Measurements from ENCODE around the gene LUC7L3.
A peak's percentile ranks its signal among the peaks of the same experiment; 100 is the strongest.
"Not testable (repeated sequence)": the region's sequence is repeated elsewhere in the genome, so short reads cannot be mapped to it uniquely, and the experiment has no call there.

Gene LUC7L3

DNA sequence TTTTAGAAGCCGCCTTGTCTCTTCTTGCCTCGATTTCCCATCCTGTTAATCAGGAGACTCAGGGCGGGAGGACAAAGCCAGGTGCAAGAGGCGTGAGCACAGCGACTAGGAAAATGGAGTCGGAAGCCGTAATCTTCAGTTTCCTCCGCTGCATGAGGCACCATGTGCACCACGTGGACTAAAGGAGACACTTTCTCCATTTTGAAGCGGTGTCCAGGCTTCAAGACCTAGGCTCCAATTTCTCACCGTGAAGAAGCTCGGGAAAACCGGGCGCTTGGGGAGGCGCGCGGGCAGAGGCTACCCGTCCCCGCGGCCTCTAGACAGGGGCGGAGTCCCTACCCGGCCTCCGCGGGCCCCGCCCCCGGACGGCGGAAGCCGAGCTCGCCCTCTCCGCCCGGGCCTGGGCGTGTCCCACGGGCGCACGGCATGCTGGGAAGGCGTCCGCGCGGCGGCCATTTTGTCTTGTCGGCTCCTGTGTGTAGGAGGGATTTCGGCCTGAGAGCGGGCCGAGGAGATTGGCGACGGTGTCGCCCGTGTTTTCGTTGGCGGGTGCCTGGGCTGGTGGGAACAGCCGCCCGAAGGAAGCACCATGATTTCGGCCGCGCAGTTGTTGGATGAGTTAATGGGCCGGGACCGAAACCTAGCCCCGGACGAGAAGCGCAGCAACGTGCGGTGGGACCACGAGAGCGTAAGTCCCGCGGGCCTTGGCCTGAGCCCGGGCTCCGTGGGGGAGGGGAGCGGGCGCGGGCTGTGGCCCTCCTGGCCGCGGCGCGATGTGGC lies at the start of gene LUC7L3:
TSS of gene LUC7L3 (plus strand) at position 460 of the 780 bp plus-strand sequence. CDS start at position 590, 130 bp downstream.
- peak; percentile 79 to 84 for DNase-seq

- no peak for DNase-seq
Observed at GRCh38 chr17:50672071-50672470, 47.3 kb upstream of the LUC7L3 start.

DNA sequence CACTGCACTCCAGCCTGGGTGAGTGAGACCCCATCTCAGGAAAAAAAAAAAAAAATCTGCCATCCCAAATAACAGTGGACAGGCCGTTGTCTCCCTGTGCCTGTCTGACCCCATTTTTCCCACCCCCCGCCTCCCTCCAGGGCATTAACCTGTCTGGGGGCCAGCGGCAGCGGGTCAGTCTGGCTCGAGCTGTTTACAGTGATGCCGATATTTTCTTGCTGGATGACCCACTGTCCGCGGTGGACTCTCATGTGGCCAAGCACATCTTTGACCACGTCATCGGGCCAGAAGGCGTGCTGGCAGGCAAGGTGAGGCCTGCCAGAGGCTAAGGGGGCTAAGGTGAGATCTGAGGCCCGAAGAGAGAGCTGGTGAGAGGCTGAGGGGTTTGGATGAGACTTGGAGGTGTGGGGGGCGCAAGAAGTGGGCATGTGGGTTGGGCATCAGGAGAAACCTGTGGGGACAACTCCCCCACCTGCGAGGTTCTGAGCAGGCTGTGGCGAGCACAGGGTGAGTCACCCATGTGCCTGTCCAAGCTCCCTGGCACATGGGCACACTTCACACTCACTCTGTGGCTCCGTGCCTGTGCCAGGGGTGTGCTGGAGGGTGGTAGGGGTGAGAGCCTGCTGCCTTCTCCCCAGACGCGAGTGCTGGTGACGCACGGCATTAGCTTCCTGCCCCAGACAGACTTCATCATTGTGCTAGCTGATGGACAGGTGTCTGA lies 46.4 kb upstream of the LUC7L3 start:
- no peak for DNase-seq

GRCh38 chr17:50675190-50675589 lies 44.2 kb upstream of the LUC7L3 start:
- no peak for DNase-seq

DNA sequence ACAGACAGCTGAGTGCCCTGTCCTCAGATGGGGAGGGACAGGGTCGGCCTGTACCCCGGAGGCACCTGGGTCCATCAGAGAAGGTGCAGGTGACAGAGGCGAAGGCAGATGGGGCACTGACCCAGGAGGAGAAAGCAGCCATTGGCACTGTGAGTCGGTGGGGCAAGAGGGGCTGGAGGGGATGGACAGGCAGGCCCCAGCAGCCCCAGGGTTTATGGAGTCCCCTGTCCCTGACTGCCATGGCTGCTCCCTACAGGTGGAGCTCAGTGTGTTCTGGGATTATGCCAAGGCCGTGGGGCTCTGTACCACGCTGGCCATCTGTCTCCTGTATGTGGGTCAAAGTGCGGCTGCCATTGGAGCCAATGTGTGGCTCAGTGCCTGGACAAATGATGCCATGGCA lies 43.8 kb upstream of the LUC7L3 start:
- DNase-seq, result no peak

DNA sequence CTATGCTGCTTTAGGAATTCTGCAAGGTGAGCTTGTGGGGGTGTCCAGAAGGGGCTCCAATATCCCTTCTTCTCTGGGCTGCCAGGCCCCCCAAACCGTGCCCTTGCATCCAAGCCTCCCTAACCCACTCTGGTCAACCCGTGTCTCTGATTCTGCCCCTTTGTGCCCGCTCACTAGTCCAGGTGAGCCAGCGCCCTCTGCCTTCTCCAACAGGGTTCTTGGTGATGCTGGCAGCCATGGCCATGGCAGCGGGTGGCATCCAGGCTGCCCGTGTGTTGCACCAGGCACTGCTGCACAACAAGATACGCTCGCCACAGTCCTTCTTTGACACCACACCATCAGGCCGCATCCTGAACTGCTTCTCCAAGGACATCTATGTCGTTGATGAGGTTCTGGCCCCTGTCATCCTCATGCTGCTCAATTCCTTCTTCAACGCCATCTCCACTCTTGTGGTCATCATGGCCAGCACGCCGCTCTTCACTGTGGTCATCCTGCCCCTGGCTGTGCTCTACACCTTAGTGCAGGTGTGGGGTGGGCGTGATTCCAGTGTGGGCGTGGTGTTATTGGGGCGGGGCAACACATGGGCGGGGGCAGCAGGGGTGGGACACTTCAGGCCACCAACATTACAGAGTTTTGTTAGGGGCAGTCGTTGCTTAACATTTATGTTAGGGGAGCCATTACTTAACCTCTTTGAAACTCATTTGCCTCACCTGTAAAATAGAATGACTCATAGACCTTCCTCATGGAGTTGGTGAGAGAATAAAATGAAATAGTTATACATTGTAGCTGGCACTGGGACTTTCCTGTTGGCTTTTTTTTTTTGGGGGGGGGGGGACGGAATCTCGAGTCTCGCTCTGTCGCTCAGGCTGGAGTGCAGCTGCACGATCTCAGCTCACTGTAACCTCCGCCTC lies 43.1 kb upstream of the LUC7L3 start:
- DNase-seq, result no peak

- no peak for DNase-seq
Observed at GRCh38 chr17:50677851-50678375, 41.5 kb upstream of the LUC7L3 start.

- DNase-seq, result no peak
Observed at GRCh38 chr17:50679008-50679544, 40.3 kb upstream of the LUC7L3 start.

- DNase-seq, result no peak
Observed at GRCh38 chr17:50680126-50680525, 39.3 kb upstream of the LUC7L3 start.

DNA sequence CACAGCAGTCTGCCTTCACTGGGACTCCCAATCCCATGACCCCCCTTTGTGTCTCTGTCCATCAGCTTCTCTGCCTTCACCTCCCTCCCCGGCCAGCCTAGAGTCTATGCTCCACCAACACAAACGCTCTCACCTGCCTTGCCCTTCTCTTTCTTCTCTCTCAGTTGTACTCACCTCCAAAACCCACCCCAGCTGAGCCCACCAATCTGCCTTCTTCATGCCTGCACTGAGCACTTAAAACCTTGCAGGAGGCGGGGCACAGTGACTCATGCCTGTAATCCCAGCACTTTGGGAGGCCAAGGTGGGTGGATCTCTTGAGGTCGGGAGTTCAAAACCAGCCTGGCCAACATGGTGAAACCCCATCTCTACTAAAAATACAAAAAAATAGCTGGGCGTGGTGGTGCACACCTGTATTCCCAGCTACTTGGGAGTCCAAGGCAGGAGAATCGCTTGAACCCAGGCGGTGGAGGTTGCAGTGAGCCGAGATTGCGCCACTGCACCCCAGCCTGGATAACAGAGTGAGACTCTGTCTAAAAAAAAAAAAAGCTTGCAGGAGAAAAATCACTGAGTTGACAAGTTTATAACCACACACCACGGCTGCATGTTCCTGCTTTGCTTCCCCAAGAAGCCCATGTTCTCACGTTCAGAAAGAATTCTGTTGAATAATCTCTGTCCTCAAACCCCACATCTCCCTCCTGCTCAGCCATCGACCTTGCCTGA lies 38.7 kb upstream of the LUC7L3 start:
- DNase-seq, result not testable (repeated sequence)

DNA sequence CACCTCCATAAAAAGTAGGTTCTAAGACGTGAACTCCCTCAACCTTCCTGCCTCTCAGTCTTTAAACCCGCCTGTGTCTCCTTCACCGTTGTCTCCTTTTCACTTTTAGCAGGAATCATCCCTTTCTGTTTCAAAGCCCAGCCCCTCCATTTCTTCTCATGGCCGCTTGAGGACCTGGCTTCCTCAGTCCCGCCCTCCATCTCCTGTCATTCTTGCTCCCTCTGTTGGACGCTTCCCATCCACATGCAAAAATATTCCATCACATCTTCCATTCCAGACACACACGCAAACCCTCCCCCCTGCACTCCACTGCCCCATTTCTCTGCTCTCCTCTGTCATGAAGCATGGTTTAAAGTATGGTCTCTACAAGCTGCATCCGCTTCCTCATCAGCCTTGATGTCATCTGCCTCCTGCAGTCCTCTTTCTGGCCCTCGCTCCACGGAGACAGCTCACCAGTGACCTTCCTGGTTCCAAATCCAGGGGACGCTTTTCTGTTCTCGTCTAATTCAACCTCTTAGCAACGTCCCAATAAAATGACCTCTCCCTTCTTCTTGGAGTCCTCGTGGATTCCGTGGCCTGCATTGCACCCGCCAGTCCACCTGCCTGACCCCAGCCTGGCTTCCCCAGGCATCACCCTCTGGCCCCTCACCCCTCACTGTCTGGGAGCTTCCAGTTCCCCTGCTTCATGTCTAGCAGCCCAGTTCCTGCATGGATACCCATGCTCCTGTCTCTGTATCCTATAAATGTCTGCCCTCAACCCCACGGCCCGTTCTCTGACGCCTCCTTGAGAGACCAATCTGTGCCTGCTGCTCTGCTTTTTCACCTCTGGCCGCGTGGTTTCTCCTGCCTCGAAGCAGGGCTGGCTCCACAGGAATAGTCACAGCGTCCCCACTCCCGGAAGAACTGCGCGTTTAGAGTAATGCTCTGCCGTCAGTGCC lies 37.9 kb upstream of the LUC7L3 start:
- peak in 1 of 2 donors; percentile 63 for DNase-seq

DNA sequence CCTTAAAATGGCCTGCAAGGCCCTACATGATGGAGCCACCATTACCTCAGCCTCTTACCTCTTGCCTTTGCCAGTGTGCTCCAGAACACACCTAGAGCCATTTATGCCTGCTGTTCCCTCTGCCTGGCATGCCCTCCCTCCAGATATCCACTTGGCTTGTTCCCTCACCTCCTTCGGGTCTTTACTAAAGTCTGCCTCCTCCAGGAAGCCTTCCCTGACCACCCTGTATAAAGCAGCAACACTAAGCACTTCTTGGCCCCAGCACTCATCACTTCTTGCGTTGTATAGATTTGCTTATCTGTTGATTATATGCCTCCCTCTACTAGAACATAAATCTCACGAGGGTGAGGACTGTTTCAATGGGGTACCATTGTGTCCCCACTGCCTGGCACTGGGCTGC lies 37.0 kb upstream of the LUC7L3 start:
- no peak for DNase-seq

DNA sequence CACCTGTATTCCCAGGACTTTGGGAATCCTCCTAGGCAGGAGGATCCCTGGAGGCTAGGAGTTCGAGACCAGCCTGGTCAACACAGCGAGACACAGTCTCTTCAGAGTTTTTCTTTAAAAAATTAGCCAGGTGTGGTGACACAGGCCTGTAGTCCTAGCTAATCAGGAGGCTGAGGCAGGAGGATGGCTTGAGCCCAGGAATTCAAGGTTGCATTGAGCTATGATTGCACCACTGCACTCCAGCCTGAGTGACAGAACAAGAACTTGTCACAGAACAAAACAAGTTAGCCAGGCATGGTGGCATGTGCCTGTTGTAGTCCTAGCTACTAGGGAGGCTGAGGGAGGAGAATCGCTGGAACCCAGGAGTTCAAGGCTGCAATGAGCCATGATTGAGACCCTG lies 36.5 kb upstream of the LUC7L3 start:
- no peak for DNase-seq

GRCh38 chr17:50683434-50684287 lies 35.7 kb upstream of the LUC7L3 start:
- no peak for DNase-seq

GRCh38 chr17:50684288-50684611 lies 35.2 kb upstream of the LUC7L3 start:
- DNase-seq, result no peak

DNA sequence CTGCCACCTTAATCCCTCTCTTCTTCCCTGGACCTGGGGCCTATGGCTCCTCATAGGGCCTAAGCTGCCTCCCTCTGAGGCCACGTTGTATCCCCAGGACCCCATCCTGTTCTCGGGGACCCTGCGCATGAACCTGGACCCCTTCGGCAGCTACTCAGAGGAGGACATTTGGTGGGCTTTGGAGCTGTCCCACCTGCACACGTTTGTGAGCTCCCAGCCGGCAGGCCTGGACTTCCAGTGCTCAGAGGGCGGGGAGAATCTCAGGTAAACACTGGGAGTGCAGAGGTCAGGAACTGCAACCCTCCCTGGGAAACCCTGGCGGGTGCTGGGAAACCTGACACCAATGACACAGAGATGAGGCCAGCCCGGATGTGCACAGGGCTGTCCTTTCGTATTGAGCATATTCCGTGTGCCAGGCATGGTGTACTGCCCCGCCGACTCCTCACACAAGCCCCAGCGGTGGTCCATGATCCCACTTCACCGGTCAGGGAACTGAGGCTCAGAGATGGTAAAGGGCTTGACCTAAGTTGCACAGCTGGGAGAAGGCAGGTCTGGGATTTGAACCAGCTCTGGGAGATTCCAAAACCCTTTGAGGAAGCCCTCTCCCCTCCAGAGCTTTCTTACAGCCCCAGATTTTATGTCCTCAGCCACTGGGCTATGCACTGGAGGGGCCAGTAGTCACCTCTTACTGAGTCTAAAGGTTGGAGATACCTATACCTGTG lies 34.6 kb upstream of the LUC7L3 start:
- no peak for DNase-seq

DNA sequence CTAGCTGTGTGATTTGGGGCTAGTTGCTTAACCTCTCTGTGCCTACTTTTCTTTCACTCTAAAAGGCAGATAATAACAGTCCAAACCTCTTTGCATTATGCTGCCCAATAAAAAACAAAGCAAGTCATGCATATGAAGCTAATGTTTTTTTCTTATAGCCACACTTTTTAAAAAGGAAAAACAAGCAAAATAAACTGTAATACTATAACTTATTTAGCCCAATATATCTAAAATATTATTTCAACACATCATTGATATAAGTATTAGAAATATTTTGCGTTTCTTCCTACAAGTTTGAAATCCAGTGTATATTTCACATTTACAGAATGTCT lies 34.1 kb upstream of the LUC7L3 start:
- no peak for DNase-seq

DNA sequence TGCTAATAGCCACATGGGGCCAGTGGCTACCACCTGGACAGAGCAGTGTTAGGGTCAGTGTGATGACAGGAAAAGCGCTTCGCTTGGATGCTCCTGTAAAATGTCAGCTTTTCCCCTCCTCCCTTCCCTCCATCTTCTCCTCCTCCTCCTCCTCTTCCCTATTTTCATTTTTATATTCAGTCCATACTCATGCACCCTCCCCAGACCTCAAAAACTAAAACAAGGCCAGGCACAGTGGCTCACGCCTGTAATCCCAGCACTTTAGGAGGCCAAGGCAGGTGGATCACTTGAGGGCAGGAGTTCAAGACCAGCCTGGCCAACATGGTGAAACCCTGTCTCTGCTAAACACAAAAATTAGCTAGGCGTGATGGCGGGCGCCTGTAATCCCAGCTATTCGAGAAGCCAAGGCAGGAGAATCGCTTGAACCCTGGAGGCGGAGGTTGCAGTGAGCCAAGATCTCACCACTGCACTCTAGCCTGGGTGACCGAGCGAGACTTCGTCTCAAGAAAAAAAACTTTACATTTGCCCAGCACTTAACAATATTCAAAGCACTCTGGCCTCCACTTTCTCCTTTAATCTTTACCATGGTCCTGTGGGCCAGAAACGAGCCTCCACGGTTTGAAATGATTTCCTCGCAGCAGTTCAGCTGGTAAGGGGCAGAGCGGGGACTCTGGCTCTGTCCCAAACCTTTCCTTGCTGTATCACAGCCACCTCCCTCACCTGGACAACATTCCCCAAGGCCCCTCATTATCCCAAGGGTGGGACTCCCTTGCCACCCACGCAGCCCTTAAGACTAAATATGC lies 33.5 kb upstream of the LUC7L3 start:
- no peak for DNase-seq

All from bone marrow (tissue), 2 donors.